ENCODE results near the gene PLLP. TPM values are rescaled to one million over a fixed set of nuclear protein-coding genes. Genes with fewer than 3 reads are reported as not detected.

Gene PLLP
- total RNA-seq, 5 donors from 2014 or later (not counting 1 experiment from before 2014, with no cell fraction given) = 1.4 to 4.3 (median 3.3) TPM

DNA sequence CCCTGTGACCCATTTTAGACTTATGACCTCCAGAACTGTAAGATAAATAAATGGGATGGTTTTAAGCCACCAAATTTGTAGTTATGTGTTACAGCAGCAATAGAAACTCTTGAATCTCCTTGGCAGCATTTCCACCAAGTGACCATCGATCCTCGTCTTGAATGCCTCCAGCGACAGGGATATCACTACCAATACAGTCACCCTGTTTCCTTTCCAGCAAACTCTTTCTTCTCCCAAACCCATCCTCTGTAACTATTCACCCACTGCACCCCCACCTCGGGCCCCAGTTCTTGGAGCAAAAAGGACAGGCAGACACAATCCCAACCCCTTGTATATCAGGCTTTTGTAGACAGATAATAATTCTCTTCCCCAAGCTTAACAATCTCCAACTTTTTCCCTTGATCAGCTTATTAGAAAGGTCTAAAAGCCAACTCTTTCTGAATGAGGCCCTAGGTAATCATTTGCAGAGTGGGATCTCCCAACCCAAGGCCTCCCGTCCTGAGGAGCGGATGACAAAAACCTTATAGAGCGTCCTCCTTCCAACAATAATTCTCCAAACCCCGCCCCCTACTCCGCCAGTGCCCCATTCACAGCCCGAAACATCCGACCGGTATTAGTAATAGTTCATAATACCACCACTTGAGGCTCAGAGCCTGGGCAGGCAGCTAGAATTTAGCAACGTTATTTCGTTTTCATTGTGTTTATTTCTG lies 14.7 kb upstream of the PLLP start:
- H3K9me3 Mint-ChIP-seq = no peaks in the 10 kb centered on the region
- POLR2A ChIA-PET = interaction anchor here (0.5 to 0.7 kb wide), 3 partner anchors 13 to 165 kb away, joined by 3 to 4 read pairs (median 3); no protein-coding TSS in a partner anchor
- peak in 2 of 4 experiments; percentile 0 to 1 for ATAC-seq (replicated peaks in 1 of 4)
- 79% methylated on average over 2 of the region's 14 CpGs for WGBS (ENCODE audit: insufficient coverage)
- no peaks in the 10 kb centered on the region for H3K27me3 Mint-ChIP-seq
- Histone ChIP-seq H3K27ac (ENCODE audit: low read length) (peak overlapping the region; percentile 83), H3K4me3 (ENCODE audit: control insufficient read depth in 1 of 2, extremely low read depth in 1 of 2, low read length in 1 of 2) (peak overlapping the region; percentile 49 to 62), H3K9me3 (no peaks in the 10 kb centered on the region), H3K36me3 (ENCODE audit: control insufficient read depth in 2 of 2, extremely low read depth in 1 of 2, insufficient read depth in 1 of 2, low read length in 1 of 2) (no peaks in the 10 kb centered on the region), H3K27me3 (replicated peaks in 1 of 2; ENCODE audit: control insufficient read depth in 2 of 2, extremely low read depth in 1 of 2, insufficient read depth in 2 of 2, low read length in 1 of 2) (no peaks in the 10 kb centered on the region), H3K4me1 (ENCODE audit: control insufficient read depth in 1 of 2, extremely low read depth in 1 of 2, insufficient read depth in 2 of 2, low read length in 2 of 2) (peaks cover 11 to 48% of the 10 kb centered on the region in 2 experiments)
- no peak overlapping the region for H3K27ac Mint-ChIP-seq
- no peak overlapping the region for H3K4me3 Mint-ChIP-seq
- peak in 6 of 35 experiments; percentile 5 to 38 (median 12) for DNase-seq
- peaks cover 13 to 21% (median 21%) of the 10 kb centered on the region in 3 donors for H3K4me1 Mint-ChIP-seq
- H3K36me3 Mint-ChIP-seq = no peaks in the 10 kb centered on the region
- CTCF ChIA-PET = interaction anchor here (0.6 to 4.6 kb wide), 3 partner anchors 113 to 176 kb away, joined by 3 to 37 read pairs (median 4); partner anchors contain the start of genes PSME3IP1 (in 1 of the 2) and RSPRY1 (in 1 of the 2)

DNA sequence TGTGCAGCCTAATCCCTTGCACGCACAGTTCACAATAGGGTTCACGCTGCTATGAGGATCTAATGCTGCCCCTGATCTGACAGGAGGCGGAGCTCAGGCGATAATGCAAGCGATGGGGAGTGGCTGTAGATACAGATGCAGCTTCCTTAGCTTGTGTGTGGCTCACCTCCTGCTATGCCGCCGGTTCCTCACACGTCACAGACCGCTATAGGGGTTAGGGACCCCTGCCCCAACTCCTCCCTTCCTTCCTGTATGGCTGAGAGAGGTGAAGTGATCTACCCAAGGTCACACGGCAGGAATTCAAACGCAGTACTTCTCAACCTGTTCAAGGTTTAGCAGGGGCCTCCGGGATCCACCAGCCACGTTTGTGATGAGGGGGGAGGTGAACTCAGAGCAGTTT lies 13.4 kb upstream of the PLLP start:
- Histone ChIP-seq H3K9me3 (no peaks in the 10 kb centered on the region), H3K27me3 (replicated peaks in 1 of 2; ENCODE audit: control insufficient read depth in 2 of 2, extremely low read depth in 1 of 2, insufficient read depth in 2 of 2, low read length in 1 of 2) (no peaks in the 10 kb centered on the region), H3K27ac (ENCODE audit: low read length) (peak overlapping the region; percentile 65), H3K4me1 (ENCODE audit: control insufficient read depth in 1 of 2, extremely low read depth in 1 of 2, insufficient read depth in 2 of 2, low read length in 2 of 2) (peaks cover 11 to 39% of the 10 kb centered on the region in 2 experiments), H3K36me3 (ENCODE audit: control insufficient read depth in 2 of 2, extremely low read depth in 1 of 2, insufficient read depth in 1 of 2, low read length in 1 of 2) (no peaks in the 10 kb centered on the region), H3K4me3 (ENCODE audit: control insufficient read depth in 1 of 2, extremely low read depth in 1 of 2, low read length in 1 of 2) (peak overlapping the region in 1 of 2 donors; percentile 26)
- H3K36me3 Mint-ChIP-seq = no peaks in the 10 kb centered on the region
- peaks cover 12 to 14% (median 14%) of the 10 kb centered on the region in 3 donors for H3K4me1 Mint-ChIP-seq
- H3K9me3 Mint-ChIP-seq = no peaks in the 10 kb centered on the region
- ATAC-seq (replicated peaks in 1 of 4) (peak in 2 of 4 experiments; percentile 11 to 42), DNase-seq (peak in 34 of 35 experiments; percentile 28 to 73 (median 55))
- H3K27me3 Mint-ChIP-seq = no peaks in the 10 kb centered on the region
- 34% methylated on average over 5 of the region's 13 CpGs for WGBS (ENCODE audit: insufficient coverage)
- peak overlapping the region; percentile 59 to 67 (median 63) for H3K4me3 Mint-ChIP-seq
- CTCF ChIA-PET = interaction anchor here in 1 of 2 donors (1.4 kb wide), 1 partner anchor 119 kb away, joined by 4 read pairs; no protein-coding TSS in a partner anchor
- POLR2A ChIA-PET = interaction anchor here in 1 of 2 donors (0.6 kb wide), 1 partner anchor 437 kb away, joined by 13 read pairs; the partner anchor contains the start of gene KATNB1
- peak overlapping the region; percentile 86 for H3K27ac Mint-ChIP-seq

GRCh38 chr16:57289391-57290257 lies 5.2 kb upstream of the PLLP start:
- Mint-ChIP-seq H3K9me3 (no peaks in the 10 kb centered on the region), H3K36me3 (no peaks in the 10 kb centered on the region), H3K4me3 (no peak overlapping the region), H3K4me1 (peaks cover 2 to 6% (median 5%) of the 10 kb centered on the region in 3 donors), H3K27ac (peak overlapping the region in 1 of 2 donors; percentile 11), H3K27me3 (peaks cover 0 to 4% of the 10 kb centered on the region in 2 donors)
- DNase-seq = no peak
- H3K4me1 ChIP-seq (ENCODE audit: control insufficient read depth in 1 of 2, extremely low read depth in 1 of 2, insufficient read depth in 2 of 2, low read length in 2 of 2) = peaks cover 0 to 8% of the 10 kb centered on the region in 2 experiments
- H3K4me3 ChIP-seq (ENCODE audit: control insufficient read depth in 1 of 2, extremely low read depth in 1 of 2, low read length in 1 of 2) = no peak overlapping the region
- no peaks in the 10 kb centered on the region for H3K9me3 ChIP-seq
- no peak overlapping the region for H3K27ac ChIP-seq (ENCODE audit: low read length)
- CTCF ChIA-PET = no interaction called here
- POLR2A ChIA-PET = no interaction called here
- WGBS (ENCODE audit: insufficient coverage) = 100% methylated on average over 5 of the region's 14 CpGs
- H3K27me3 ChIP-seq (replicated peaks in 1 of 2; ENCODE audit: control insufficient read depth in 2 of 2, extremely low read depth in 1 of 2, insufficient read depth in 2 of 2, low read length in 1 of 2) = peaks cover 0 to 17% of the 10 kb centered on the region in 2 experiments
- ATAC-seq (replicated peaks in 1 of 4) = no peak
- no peaks in the 10 kb centered on the region for H3K36me3 ChIP-seq (ENCODE audit: control insufficient read depth in 2 of 2, extremely low read depth in 1 of 2, insufficient read depth in 1 of 2, low read length in 1 of 2)

GRCh38 chr16:57285379-57285778 lies 907 bp upstream of the PLLP start:
- WGBS (ENCODE audit: insufficient coverage) = no CpG with 5 or more reads among the region's 5 CpGs
- Mint-ChIP-seq H3K4me1 (peaks cover 24 to 34% (median 32%) of the 10 kb centered on the region in 3 donors), H3K9me3 (no peaks in the 10 kb centered on the region), H3K4me3 (peak overlapping the region; percentile 43 to 89 (median 68)), H3K36me3 (no peaks in the 10 kb centered on the region), H3K27ac (no peak overlapping the region), H3K27me3 (peaks cover 0 to 14% of the 10 kb centered on the region in 2 donors)
- no peaks in the 10 kb centered on the region for H3K9me3 ChIP-seq
- H3K36me3 ChIP-seq (ENCODE audit: control insufficient read depth in 2 of 2, extremely low read depth in 1 of 2, insufficient read depth in 1 of 2, low read length in 1 of 2) = no peaks in the 10 kb centered on the region
- peak overlapping the region in 1 of 2 donors; percentile 54 for H3K4me3 ChIP-seq (ENCODE audit: control insufficient read depth in 1 of 2, extremely low read depth in 1 of 2, low read length in 1 of 2)
- DNase-seq (no peak), ATAC-seq (replicated peaks in 1 of 4) (no peak)
- peaks cover 0 to 19% of the 10 kb centered on the region in 2 experiments for H3K4me1 ChIP-seq (ENCODE audit: control insufficient read depth in 1 of 2, extremely low read depth in 1 of 2, insufficient read depth in 2 of 2, low read length in 2 of 2)
- H3K27ac ChIP-seq (ENCODE audit: low read length) = no peak overlapping the region
- CTCF ChIA-PET = no interaction called here
- POLR2A ChIA-PET = no interaction called here
- peaks cover 0 to 38% of the 10 kb centered on the region in 2 experiments for H3K27me3 ChIP-seq (replicated peaks in 1 of 2; ENCODE audit: control insufficient read depth in 2 of 2, extremely low read depth in 1 of 2, insufficient read depth in 2 of 2, low read length in 1 of 2)

GRCh38 chr16:57284952-57285363 lies 486 bp upstream of the PLLP start:
- no peaks in the 10 kb centered on the region for H3K9me3 ChIP-seq
- peak in 2 of 4 experiments; percentile 32 to 47 for ATAC-seq (replicated peaks in 1 of 4)
- POLR2A ChIA-PET = no interaction called here

GRCh38 chr16:57283959-57284208 lies 588 bp downstream of the PLLP start:
- Histone ChIP-seq H3K27ac (ENCODE audit: low read length) (no peak overlapping the region), H3K9me3 (no peaks in the 10 kb centered on the region), H3K4me3 (ENCODE audit: control insufficient read depth in 1 of 2, extremely low read depth in 1 of 2, low read length in 1 of 2) (peak overlapping the region; percentile 54 to 67), H3K36me3 (ENCODE audit: control insufficient read depth in 2 of 2, extremely low read depth in 1 of 2, insufficient read depth in 1 of 2, low read length in 1 of 2) (no peaks in the 10 kb centered on the region), H3K27me3 (replicated peaks in 1 of 2; ENCODE audit: control insufficient read depth in 2 of 2, extremely low read depth in 1 of 2, insufficient read depth in 2 of 2, low read length in 1 of 2) (peaks cover 0 to 38% of the 10 kb centered on the region in 2 experiments), H3K4me1 (ENCODE audit: control insufficient read depth in 1 of 2, extremely low read depth in 1 of 2, insufficient read depth in 2 of 2, low read length in 2 of 2) (peaks cover 6 to 22% of the 10 kb centered on the region in 2 experiments)
- no peaks in the 10 kb centered on the region for H3K9me3 Mint-ChIP-seq
- ATAC-seq (replicated peaks in 1 of 4) = no peak
- H3K4me3 Mint-ChIP-seq = peak overlapping the region; percentile 71 to 89 (median 73)
- POLR2A ChIA-PET = no interaction called here
- H3K27ac Mint-ChIP-seq = no peak overlapping the region
- H3K4me1 Mint-ChIP-seq = peaks cover 29 to 45% (median 42%) of the 10 kb centered on the region in 3 donors
- H3K27me3 Mint-ChIP-seq = peaks cover 0 to 14% of the 10 kb centered on the region in 2 donors
- DNase-seq = no peak
- no peaks in the 10 kb centered on the region for H3K36me3 Mint-ChIP-seq
- CTCF ChIA-PET = no interaction called here
- WGBS (ENCODE audit: insufficient coverage) = 37% methylated on average over 14 of the region's 14 CpGs

More at GRCh38 chr16:57284952-57285363, 486 bp upstream of the PLLP start:
- Mint-ChIP-seq H3K9me3 (no peaks in the 10 kb centered on the region), H3K4me3 (peak overlapping the region; percentile 68 to 89 (median 77)), H3K27me3 (peaks cover 0 to 14% of the 10 kb centered on the region in 2 donors), H3K36me3 (no peaks in the 10 kb centered on the region), H3K27ac (no peak overlapping the region), H3K4me1 (peaks cover 28 to 38% (median 36%) of the 10 kb centered on the region in 3 donors)
- Histone ChIP-seq H3K36me3 (ENCODE audit: control insufficient read depth in 2 of 2, extremely low read depth in 1 of 2, insufficient read depth in 1 of 2, low read length in 1 of 2) (no peaks in the 10 kb centered on the region), H3K27me3 (replicated peaks in 1 of 2; ENCODE audit: control insufficient read depth in 2 of 2, extremely low read depth in 1 of 2, insufficient read depth in 2 of 2, low read length in 1 of 2) (peaks cover 0 to 38% of the 10 kb centered on the region in 2 experiments), H3K27ac (ENCODE audit: low read length) (no peak overlapping the region), H3K4me1 (ENCODE audit: control insufficient read depth in 1 of 2, extremely low read depth in 1 of 2, insufficient read depth in 2 of 2, low read length in 2 of 2) (peaks cover 2 to 19% of the 10 kb centered on the region in 2 experiments), H3K4me3 (ENCODE audit: control insufficient read depth in 1 of 2, extremely low read depth in 1 of 2, low read length in 1 of 2) (peak overlapping the region; percentile 54 to 67)
- 0% methylated on average over 11 of the region's 22 CpGs for WGBS (ENCODE audit: insufficient coverage)
- CTCF ChIA-PET = no interaction called here
- no peak for DNase-seq

Data from T-cell (primary cell).